Endothelial cell (in vitro differentiated cells): Measurements from ENCODE around the gene GNAZ. TPM values are rescaled to one million over a fixed set of nuclear protein-coding genes. Genes with fewer than 3 reads are reported as not detected.

Source experiments
- DNase-seq: peaks from one replicate; pipeline ENCODE4 v3.0.0; 2021; ENCODE audit warnings: low spot score
- H3K27ac Mint-ChIP-seq: one replicate; pipeline ENCODE4 v1.8.0; 2021; ENCODE audit warnings: mixed read lengths, inconsistent platforms; ENCODE audit not compliant: unreplicated experiment
- H3K27me3 Mint-ChIP-seq: one replicate; pipeline ENCODE4 v1.8.0; 2021; ENCODE audit warnings: mild to moderate bottlenecking, moderate library complexity, mixed read lengths, inconsistent platforms; ENCODE audit not compliant: unreplicated experiment
- H3K36me3 Mint-ChIP-seq: one replicate; pipeline ENCODE4 v1.8.0; 2021; ENCODE audit warnings: mild to moderate bottlenecking, low read depth, mixed read lengths, inconsistent platforms; ENCODE audit not compliant: unreplicated experiment
- H3K4me1 Mint-ChIP-seq: one replicate; pipeline ENCODE4 v1.8.0; 2021; ENCODE audit warnings: mild to moderate bottlenecking, mixed read lengths, inconsistent platforms; ENCODE audit not compliant: unreplicated experiment
- H3K4me3 Mint-ChIP-seq: one replicate; pipeline ENCODE4 v1.8.0; 2021; ENCODE audit warnings: mild to moderate bottlenecking, mixed read lengths, inconsistent platforms; ENCODE audit not compliant: unreplicated experiment
- H3K9me3 Mint-ChIP-seq: one replicate; pipeline ENCODE4 v1.8.0; 2021; ENCODE audit warnings: mixed read lengths, inconsistent platforms; ENCODE audit not compliant: unreplicated experiment
- CTCF ChIP-seq: fragments of 200-600 bp; sonication (generic); IDR thresholded peaks from one replicate; pipeline ENCODE4 v1.5.0; 2021; ENCODE audit warnings: antibody characterized with exemption; ENCODE audit not compliant: unreplicated experiment
- total RNA-seq: library from RNA; stranded (reverse); fragmentation: NEBNext Ultra II Directional; extraction: Animal tissue kit (Norgen Biotek cat#: 25700); gene quantifications from one replicate; pipeline ENCODE4 v1.2.1, GENCODE V29; 2021; ENCODE audit not compliant: unreplicated experiment

Gene GNAZ
- total RNA-seq, 1 donor from 2014 or later: 0.21 TPM

GRCh38 chr22:23089633-23090456 lies 19.5 kb downstream of the GNAZ start:
- TF ChIP-seq CTCF: no peak
- no peaks in the 10 kb centered on the region for H3K4me1 Mint-ChIP-seq

GRCh38 chr22:23090457-23090835 lies 20.1 kb downstream of the GNAZ start:
- TF ChIP-seq CTCF: no peak
- Mint-ChIP-seq H3K27ac (no peak overlapping the region), H3K4me3 (no peak overlapping the region), H3K27me3 (peaks cover 10% of the 10 kb centered on the region), H3K36me3 (no peaks in the 10 kb centered on the region), H3K9me3 (no peaks in the 10 kb centered on the region), H3K4me1 (no peaks in the 10 kb centered on the region)
- DNase-seq: no peak

More at GRCh38 chr22:23089633-23090456, 19.5 kb downstream of the GNAZ start:
- Mint-ChIP-seq H3K9me3 (no peaks in the 10 kb centered on the region), H3K36me3 (no peaks in the 10 kb centered on the region), H3K4me3 (no peak overlapping the region), H3K27ac (no peak overlapping the region), H3K27me3 (peaks cover 10% of the 10 kb centered on the region)
- DNase-seq: no peak

GRCh38 chr22:23091760-23092159 lies 21.4 kb downstream of the GNAZ start:
- Mint-ChIP-seq H3K4me1 (no peaks in the 10 kb centered on the region), H3K27me3 (peaks cover 17% of the 10 kb centered on the region), H3K4me3 (no peak overlapping the region), H3K27ac (no peak overlapping the region), H3K9me3 (no peaks in the 10 kb centered on the region), H3K36me3 (no peaks in the 10 kb centered on the region)
- no peak for DNase-seq
- no peak for TF ChIP-seq CTCF

GRCh38 chr22:23092217-23092955 lies 22.1 kb downstream of the GNAZ start:
- no peak for TF ChIP-seq CTCF
- Mint-ChIP-seq H3K4me3 (no peak overlapping the region), H3K4me1 (no peaks in the 10 kb centered on the region), H3K36me3 (no peaks in the 10 kb centered on the region), H3K27me3 (peaks cover 19% of the 10 kb centered on the region), H3K27ac (no peak overlapping the region), H3K9me3 (no peaks in the 10 kb centered on the region)
- DNase-seq: no peak
